Kidney (tissue), 14 donors: Measurements from ENCODE around the gene PTPRM. TPM values are rescaled to one million over a fixed set of nuclear protein-coding genes. Genes with fewer than 3 reads are reported as not detected.
A peak's percentile ranks its signal among the peaks of the same experiment; 100 is the strongest.

Experiments
- DNase-seq, 5 donors: peaks; one replicate each; pipeline ENCODE4 v3.0.0-alpha.2; 2013 to 2020
- FAIRE-seq: peaks from 2 replicates; lab custom pipeline; 2012; peaks lifted over from hg19 to GRCh38; lab: Jason Lieb, UNC
- H3K27ac ChIP-seq, 2 donors: one replicate each; pipeline ENCODE4 v1.7.0; 2013; ENCODE audit warnings: low read depth in 2 of 2, low read length in 2 of 2, inconsistent platforms in 1 of 2
- H3K27me3 ChIP-seq: one replicate; pipeline ENCODE4 v1.7.1; 2013; ENCODE audit warnings: low read length, inconsistent platforms; ENCODE audit not compliant: control insufficient read depth, insufficient read depth
- H3K36me3 ChIP-seq, 3 donors: one replicate each; pipeline versions ENCODE4 v1.7.0 to v1.7.1; 2013; ENCODE audit warnings: low read length in 3 of 3, control low read depth in 1 of 3, inconsistent platforms in 1 of 3; ENCODE audit not compliant: insufficient read depth in 3 of 3, control insufficient read depth in 2 of 3
- H3K4me1 ChIP-seq, 3 donors: one replicate each; pipeline versions ENCODE4 v1.7.0 to v1.7.1; 2013; ENCODE audit warnings: low read length in 3 of 3, inconsistent platforms in 1 of 3, low read depth in 1 of 3; ENCODE audit not compliant: control insufficient read depth in 2 of 3, insufficient read depth in 2 of 3
- H3K4me3 ChIP-seq, 3 donors: one replicate each; pipeline versions ENCODE4 v1.7.0 to v1.8.1; 2013; ENCODE audit warnings: low read length in 3 of 3, control low read depth in 1 of 3, inconsistent platforms in 1 of 3
- H3K9ac ChIP-seq, 3 donors: one replicate each; pipeline versions ENCODE4 v1.7.0 to v1.7.1; 2013; ENCODE audit warnings: low read length in 3 of 3, control low read depth in 1 of 3, inconsistent platforms in 1 of 3
- H3K9me3 ChIP-seq, 3 donors: one replicate each; pipeline versions ENCODE4 v1.7.0 to v1.7.1; 2013; ENCODE audit warnings: low read length in 3 of 3, control low read depth in 1 of 3, inconsistent platforms in 1 of 3; ENCODE audit not compliant: control insufficient read depth in 2 of 3, insufficient read depth in 1 of 3
- CTCF ChIP-seq: IDR thresholded peaks from 3 replicates; pipeline ENCODE4 v1.5.1; 2012; ENCODE audit warnings: mild to moderate bottlenecking, moderate library complexity, borderline replicate concordance; ENCODE audit not compliant: insufficient read depth; ENCODE audit errors: extremely low read depth
- intact Hi-C: fragments of 100-400 bp; cut with DNase I; formaldehyde crosslinking; loops from one replicate; pipeline ENCODE4 v1.11.1; 2022
- polyA plus RNA-seq: library from polyadenylated mRNA; stranded (reverse); fragments of 350-450 nt; fragmentation: Illumina TruSeq; extraction: RNeasy Lipid Tissue Mini Kit (QIAGEN cat#74804); gene quantifications from one replicate; pipeline ENCODE4 v1.2.3, GENCODE V29; 2014; ENCODE audit warnings: low read depth, low replicate concordance; ENCODE audit not compliant: insufficient read depth
- total RNA-seq: library from RNA; stranded (reverse); fragmentation: NEBNext Ultra II Directional; extraction: Animal tissue kit (Norgen Biotek cat#: 25700); gene quantifications from one replicate; pipeline ENCODE4 v1.2.1, GENCODE V29; 2021
- donor health status: control.
- donor health status: control.
- donor health status: control.
- donor health status: control.
- donor health status: control.
- donor health status: DM: yes; HTN: yes; CAD: no.
- donor health status: Normal renal cell carcinoma (clear cell type).

The PTPRM gene
- total and polyA plus RNA-seq, 2 donors from 2014 or later = 52.4 to 98.9 TPM

- H3K27ac ChIP-seq = no peak overlapping the region
- no peaks in the 10 kb centered on the region for H3K27me3 ChIP-seq
- H3K9ac ChIP-seq = no peak overlapping the region
- intact Hi-C loops = no loop called here
- no peak overlapping the region for H3K4me3 ChIP-seq
- H3K9me3 ChIP-seq = no peaks in the 10 kb centered on the region
- FAIRE-seq = no peak
- no peak for TF ChIP-seq CTCF
- no peak for DNase-seq
- H3K4me1 ChIP-seq = no peaks in the 10 kb centered on the region
- peaks cover 0 to 3% (median 0%) of the 10 kb centered on the region in 3 donors for H3K36me3 ChIP-seq
These were observed 646.0 kb downstream of the PTPRM start for GRCh38 chr18:8212896-8213780.

DNA sequence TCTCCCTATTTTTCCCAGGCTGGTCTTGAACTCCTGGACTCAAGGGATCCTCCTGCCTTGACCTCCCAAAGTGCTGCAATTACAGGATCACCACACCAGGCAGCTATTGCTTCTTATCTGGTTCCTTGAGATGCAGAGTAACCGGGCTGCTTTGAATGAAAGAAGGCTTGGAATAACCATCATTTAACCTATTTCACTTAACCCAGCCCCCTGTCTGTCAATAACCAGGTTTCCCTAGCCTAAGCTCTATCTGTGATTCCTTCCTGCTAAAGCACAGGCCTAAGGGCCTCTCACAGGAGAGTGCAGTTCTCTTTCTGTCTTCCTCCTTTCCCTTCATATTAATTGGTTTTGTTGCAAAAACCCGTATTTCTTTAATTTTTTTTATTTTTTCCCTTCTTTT is 648.6 kb downstream of the PTPRM start:
- no peak overlapping the region for H3K4me3 ChIP-seq
- no peak for FAIRE-seq

DNA sequence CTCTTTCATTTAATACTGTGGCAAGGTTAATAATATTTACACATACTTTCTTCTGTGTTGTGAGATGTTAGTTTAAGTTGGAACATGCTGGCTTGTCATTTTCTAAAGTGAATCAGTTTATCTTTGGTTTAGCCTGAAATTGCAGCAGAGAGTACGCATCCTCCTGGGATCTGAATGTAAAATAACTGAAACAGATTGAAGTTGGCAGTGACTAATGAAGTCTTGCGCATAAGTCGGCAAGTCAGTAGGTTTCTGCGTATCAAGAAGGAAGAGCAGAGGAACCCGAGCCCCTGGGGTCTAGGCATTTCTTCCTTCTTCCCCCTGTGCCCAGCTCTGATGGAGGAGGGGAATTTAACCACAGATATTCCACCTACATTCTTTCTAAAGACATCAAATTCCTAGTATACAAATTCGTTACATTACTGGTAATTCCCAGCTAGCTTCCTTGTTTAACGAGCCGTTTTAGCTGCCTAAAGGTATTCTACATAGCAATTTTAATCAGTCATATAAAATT is 650.0 kb downstream of the PTPRM start:
- Histone ChIP-seq H3K36me3 (peaks cover 0 to 3% (median 0%) of the 10 kb centered on the region in 3 donors), H3K27me3 (no peaks in the 10 kb centered on the region), H3K4me1 (no peaks in the 10 kb centered on the region), H3K4me3 (no peak overlapping the region), H3K9me3 (no peaks in the 10 kb centered on the region), H3K27ac (no peak overlapping the region), H3K9ac (no peak overlapping the region)
- intact Hi-C loops = no loop called here
- TF ChIP-seq CTCF = no peak
- FAIRE-seq (no peak), DNase-seq (peak in 2 of 5 donors; percentile 9 to 22)

More for the DNA sequence above, 648.6 kb downstream of the PTPRM start:
- Histone ChIP-seq H3K27ac (no peak overlapping the region), H3K9me3 (no peaks in the 10 kb centered on the region), H3K36me3 (peaks cover 0 to 3% (median 0%) of the 10 kb centered on the region in 3 donors), H3K4me1 (no peaks in the 10 kb centered on the region), H3K27me3 (no peaks in the 10 kb centered on the region), H3K9ac (no peak overlapping the region)
- intact Hi-C loops = no loop called here
- no peak for TF ChIP-seq CTCF
- DNase-seq = no peak
